Measurements from ENCODE around the gene JPT2. TPM values are rescaled to one million over a fixed set of nuclear protein-coding genes. Genes with fewer than 3 reads are reported as not detected.

JPT2 gene
- total RNA-seq, 1 donor from 2014 or later: 72.9 TPM

GRCh38 chr16:1670371-1670770 lies 7.7 kb upstream of the JPT2 start:
- peaks cover 13% of the 10 kb centered on the region for H3K27me3 Mint-ChIP-seq (ENCODE audit: unreplicated experiment)
- H3K9me3 Mint-ChIP-seq (ENCODE audit: unreplicated experiment): peaks cover 3% of the 10 kb centered on the region
- no peak overlapping the region for H3K4me3 Mint-ChIP-seq (ENCODE audit: unreplicated experiment)
- H3K4me1 Mint-ChIP-seq (ENCODE audit: low read depth, unreplicated experiment): no peaks in the 10 kb centered on the region
- H3K27ac Mint-ChIP-seq (ENCODE audit: unreplicated experiment): no peak overlapping the region
- no peak for TF ChIP-seq CTCF (IDR thresholded peaks at IDR 0.05; ENCODE audit: partially characterized antibody, unreplicated experiment)
- DNase-seq: no peak
- peaks cover 5% of the 10 kb centered on the region for H3K36me3 Mint-ChIP-seq (ENCODE audit: unreplicated experiment)

- Mint-ChIP-seq H3K9me3 (ENCODE audit: unreplicated experiment) (peaks cover 3% of the 10 kb centered on the region), H3K27ac (ENCODE audit: unreplicated experiment) (no peak overlapping the region), H3K36me3 (ENCODE audit: unreplicated experiment) (peaks cover 5% of the 10 kb centered on the region), H3K4me1 (ENCODE audit: low read depth, unreplicated experiment) (no peaks in the 10 kb centered on the region), H3K4me3 (ENCODE audit: unreplicated experiment) (no peak overlapping the region), H3K27me3 (ENCODE audit: unreplicated experiment) (peaks cover 13% of the 10 kb centered on the region)
- DNase-seq: no peak
- no peak for TF ChIP-seq CTCF (IDR thresholded peaks at IDR 0.05; ENCODE audit: partially characterized antibody, unreplicated experiment)
Measured at GRCh38 chr16:1670866-1671265, 7.2 kb upstream of the JPT2 start.

- DNase-seq: no peak
- H3K27me3 Mint-ChIP-seq (ENCODE audit: unreplicated experiment): peaks cover 13% of the 10 kb centered on the region
- no peaks in the 10 kb centered on the region for H3K4me1 Mint-ChIP-seq (ENCODE audit: low read depth, unreplicated experiment)
- no peak for TF ChIP-seq CTCF (IDR thresholded peaks at IDR 0.05; ENCODE audit: partially characterized antibody, unreplicated experiment)
- no peak overlapping the region for H3K4me3 Mint-ChIP-seq (ENCODE audit: unreplicated experiment)
- peaks cover 5% of the 10 kb centered on the region for H3K36me3 Mint-ChIP-seq (ENCODE audit: unreplicated experiment)
- H3K9me3 Mint-ChIP-seq (ENCODE audit: unreplicated experiment): peaks cover 5% of the 10 kb centered on the region
- H3K27ac Mint-ChIP-seq (ENCODE audit: unreplicated experiment): no peak overlapping the region
Measured at GRCh38 chr16:1673424-1674151, 4.5 kb upstream of the JPT2 start.

GRCh38 chr16:1674306-1674705 lies 3.8 kb upstream of the JPT2 start:
- H3K9me3 Mint-ChIP-seq (ENCODE audit: unreplicated experiment): peaks cover 5% of the 10 kb centered on the region
- peaks cover 11% of the 10 kb centered on the region for H3K27me3 Mint-ChIP-seq (ENCODE audit: unreplicated experiment)
- H3K4me3 Mint-ChIP-seq (ENCODE audit: unreplicated experiment): no peak overlapping the region
- no peak overlapping the region for H3K27ac Mint-ChIP-seq (ENCODE audit: unreplicated experiment)
- no peaks in the 10 kb centered on the region for H3K4me1 Mint-ChIP-seq (ENCODE audit: low read depth, unreplicated experiment)
- no peak for TF ChIP-seq CTCF (IDR thresholded peaks at IDR 0.05; ENCODE audit: partially characterized antibody, unreplicated experiment)
- no peak for DNase-seq
- peaks cover 5% of the 10 kb centered on the region for H3K36me3 Mint-ChIP-seq (ENCODE audit: unreplicated experiment)

Data from glutamatergic neuron (in vitro differentiated cells).